ENCODE measurements around the gene AK4.
"Not testable (repeated sequence)": the region's sequence is repeated elsewhere in the genome, so short reads cannot be mapped to it uniquely, and the experiment has no call there.

The AK4 gene

GRCh38 chr1:65119951-65120350, 28.1 kb upstream of the AK4 start:
- no peaks in the 10 kb centered on the region for H3K79me2 ChIP-seq (ENCODE audit: insufficient read depth, low read depth)
- H4K20me1 ChIP-seq (ENCODE audit: insufficient read depth): no peaks in the 10 kb centered on the region
- H3K4me1 ChIP-seq (ENCODE audit: low read depth, poor library complexity, severe bottlenecking): no peaks in the 10 kb centered on the region
- H2AFZ ChIP-seq (ENCODE audit: low read depth): no peak overlapping the region
- H3K4me2 ChIP-seq: no peak overlapping the region
- H3K27ac ChIP-seq: no peak overlapping the region
- H3K36me3 ChIP-seq (ENCODE audit: insufficient read depth): no peaks in the 10 kb centered on the region
- H3K27me3 ChIP-seq (ENCODE audit: insufficient read depth, low read depth): no peaks in the 10 kb centered on the region
- no peak overlapping the region for H3K9ac ChIP-seq
- no peak overlapping the region for H3K4me3 ChIP-seq (IDR thresholded peaks at IDR 0.05; ENCODE audit: insufficient read depth, low read depth, low read length)
- TF ChIP-seq CTCF (conservative IDR thresholded peaks at IDR 0.05; ENCODE audit: low read depth, low read length): no peak

- H4K20me1 ChIP-seq (ENCODE audit: insufficient read depth); H3K9ac ChIP-seq; H3K4me2 ChIP-seq; H3K4me3 ChIP-seq (IDR thresholded peaks at IDR 0.05; ENCODE audit: insufficient read depth, low read depth, low read length); H3K27ac ChIP-seq; H3K79me2 ChIP-seq (ENCODE audit: insufficient read depth, low read depth); H3K36me3 ChIP-seq (ENCODE audit: insufficient read depth); H3K27me3 ChIP-seq (ENCODE audit: insufficient read depth, low read depth); H2AFZ ChIP-seq (ENCODE audit: low read depth); H3K4me1 ChIP-seq (ENCODE audit: low read depth, poor library complexity, severe bottlenecking): not testable (repeated sequence)
Measured at GRCh38 chr1:65129104-65129503, 18.9 kb upstream of the AK4 start.

- Histone ChIP-seq H3K4me1 (ENCODE audit: low read depth, poor library complexity, severe bottlenecking) (no peaks in the 10 kb centered on the region), H3K9ac (no peak overlapping the region), H3K36me3 (ENCODE audit: insufficient read depth) (no peaks in the 10 kb centered on the region), H2AFZ (ENCODE audit: low read depth) (no peak overlapping the region), H4K20me1 (ENCODE audit: insufficient read depth) (no peaks in the 10 kb centered on the region), H3K4me3 (IDR thresholded peaks at IDR 0.05; ENCODE audit: insufficient read depth, low read depth, low read length) (no peak overlapping the region), H3K4me2 (no peak overlapping the region), H3K27ac (no peak overlapping the region), H3K27me3 (ENCODE audit: insufficient read depth, low read depth) (no peaks in the 10 kb centered on the region), H3K79me2 (ENCODE audit: insufficient read depth, low read depth) (no peaks in the 10 kb centered on the region)
- no peak for TF ChIP-seq CTCF (conservative IDR thresholded peaks at IDR 0.05; ENCODE audit: low read depth, low read length)
Measured at GRCh38 chr1:65138524-65138923, 9.5 kb upstream of the AK4 start.

GRCh38 chr1:65139793-65140192, 8.2 kb upstream of the AK4 start:
- not testable (repeated sequence) for H3K27me3 ChIP-seq (ENCODE audit: insufficient read depth, low read depth); H4K20me1 ChIP-seq (ENCODE audit: insufficient read depth); H3K9ac ChIP-seq; H3K79me2 ChIP-seq (ENCODE audit: insufficient read depth, low read depth); H3K4me2 ChIP-seq; H3K4me3 ChIP-seq (IDR thresholded peaks at IDR 0.05; ENCODE audit: insufficient read depth, low read depth, low read length); H3K4me1 ChIP-seq (ENCODE audit: low read depth, poor library complexity, severe bottlenecking); H3K36me3 ChIP-seq (ENCODE audit: insufficient read depth); H2AFZ ChIP-seq (ENCODE audit: low read depth); H3K27ac ChIP-seq

- no peak for TF ChIP-seq CTCF (conservative IDR thresholded peaks at IDR 0.05; ENCODE audit: low read depth, low read length)
- no peaks in the 10 kb centered on the region for H3K36me3 ChIP-seq (ENCODE audit: insufficient read depth)
Measured at GRCh38 chr1:65141394-65141793, 6.6 kb upstream of the AK4 start.

More at GRCh38 chr1:65141394-65141793, 6.6 kb upstream of the AK4 start:
- H3K27me3 ChIP-seq (ENCODE audit: insufficient read depth, low read depth): no peaks in the 10 kb centered on the region; the same call in 1 of the 2 replicates
- H4K20me1 ChIP-seq (ENCODE audit: insufficient read depth): no peaks in the 10 kb centered on the region
- no peak overlapping the region for H3K9ac ChIP-seq
- no peak overlapping the region for H3K27ac ChIP-seq
- no peaks in the 10 kb centered on the region for H3K4me1 ChIP-seq (ENCODE audit: low read depth, poor library complexity, severe bottlenecking)
- H3K79me2 ChIP-seq (ENCODE audit: insufficient read depth, low read depth): no peaks in the 10 kb centered on the region
- H2AFZ ChIP-seq (ENCODE audit: low read depth): no peak overlapping the region
- H3K4me2 ChIP-seq: no peak overlapping the region
- H3K4me3 ChIP-seq (IDR thresholded peaks at IDR 0.05; ENCODE audit: insufficient read depth, low read depth, low read length): no peak overlapping the region
